Vagina (tissue), 2 donors: ENCODE data around the gene ICAM5.

Experiments used
- CTCF ChIP-seq, 3 experiments: fragments of 450-650 bp in 2 of 3; fragments of 200-600 bp in 1 of 3; sonication (generic) in 1 of 3; IDR thresholded peaks; one replicate each; pipeline ENCODE4 v1.5.1; 2017 to 2019; ENCODE audit warnings: antibody characterized with exemption in 3 of 3, mild to moderate bottlenecking in 2 of 3, moderate library complexity in 2 of 3
- POLR2A ChIP-seq, 2 donors: fragments of 450-650 bp; IDR thresholded peaks; one replicate each; pipeline ENCODE4 v1.6.1; 2017; ENCODE audit warnings: antibody characterized with exemption in 2 of 2, mild to moderate bottlenecking in 2 of 2, moderate library complexity in 2 of 2
- POLR2AphosphoS5 ChIP-seq, 2 donors: sonication (generic); formaldehyde crosslinking; IDR thresholded peaks; one replicate each; pipeline ENCODE4 v1.9.0; 2017; ENCODE audit warnings: antibody characterized with exemption in 2 of 2, mild to moderate bottlenecking in 2 of 2, low read depth in 1 of 2; ENCODE audit not compliant: insufficient read depth in 1 of 2

GRCh38 chr19:10277795-10278589 lies 11.8 kb upstream of the ICAM5 start:
- no peak for TF ChIP-seq CTCF (IDR thresholded peaks at IDR 0.05)
- TF ChIP-seq POLR2AphosphoS5 (IDR thresholded peaks at IDR 0.05; ENCODE audit: insufficient read depth in 1 of 2, low read depth in 1 of 2) = no peak
- no peak for TF ChIP-seq POLR2A (IDR thresholded peaks at IDR 0.05)
